Psoas muscle (tissue), 8 donors: ENCODE data around the gene SAMD11. TPM values are rescaled to one million over a fixed set of nuclear protein-coding genes. Genes with fewer than 3 reads are reported as not detected.

Source experiments
- ATAC-seq, 4 donors: fragments of 200-7000 bp; cut with Tn5 transposase; one replicate each; pipeline ENCODE4 v1.9.1; 2020; ENCODE audit warnings: moderate library complexity in 3 of 4, mild to moderate bottlenecking in 2 of 4
- DNase-seq, 2 donors: peaks; one replicate each; pipeline ENCODE4 v3.0.0-alpha.2; 2020
- H3K27ac ChIP-seq: fragments of 200-600 bp; one replicate; pipeline ENCODE4 v1.8.0; 2022
- H3K27me3 ChIP-seq, 3 donors: fragments of 200-600 bp in 1 of 3; one replicate each; pipeline versions ENCODE4 v1.6.1 to v1.8.0; 2013 to 2022; ENCODE audit warnings: low read length in 2 of 3, mild to moderate bottlenecking in 2 of 3, moderate library complexity in 1 of 3; ENCODE audit not compliant: insufficient read depth in 3 of 3
- H3K36me3 ChIP-seq, 2 donors: fragments of 200-600 bp in 1 of 2; one replicate each; pipeline versions ENCODE4 v1.6.1 to v1.8.0; 2013 to 2022; ENCODE audit warnings: low read depth in 1 of 2, mild to moderate bottlenecking in 1 of 2, moderate library complexity in 1 of 2; ENCODE audit not compliant: insufficient read depth in 1 of 2
- H3K4me1 ChIP-seq: fragments of 200-600 bp; one replicate; pipeline ENCODE4 v1.8.0; 2022
- H3K4me3 ChIP-seq: fragments of 200-600 bp; one replicate; pipeline ENCODE4 v1.8.0; 2022; ENCODE audit warnings: mild to moderate bottlenecking
- H3K9me3 ChIP-seq: fragments of 200-600 bp; one replicate; pipeline ENCODE4 v1.8.0; 2022
- WGBS, 3 donors: extraction: QIAGEN DNeasy Blood & Tissue Kit; methylation state at CpG; one replicate each; pipeline versions ENCODE4 v1.1.6 to v1.1.7; 2013; 5-methylcytosine and 5-hydroxymethylcytosine counted together
- intact Hi-C, 2 donors: fragments of 100-400 bp; cut with DNase I; formaldehyde crosslinking; loops; one replicate each; pipeline versions ENCODE4 v1.11.0 to v1.14.2; 2022
- polyA plus RNA-seq, 3 donors: library from polyadenylated mRNA; stranded (reverse); fragments of 200-250 nt; gene quantifications; one replicate each; pipeline ENCODE4 v1.2.3, GENCODE V29; 2013
- total RNA-seq, 4 donors: library from RNA; stranded (reverse); fragmentation: NEBNext Ultra II Directional in 2 of 4; extraction: Animal tissue kit (Norgen Biotek cat#: 25700) in 2 of 4; gene quantifications; one replicate each; pipeline versions ENCODE4 v1.2.1 to v1.2.4, GENCODE V29; 2021 to 2023
- TF ChIP-seq, protein P1 (sequence below): fragments of 200-600 bp; IDR thresholded peaks from one replicate; pipeline ENCODE4 v1.8.0; 2022; ENCODE audit warnings: antibody characterized with exemption
- donor health status: healthy with polysubstance abuse.
- donor health status: DM: no; HTN: no; CAD: no; lungs with moderate emphysema.
- donor health status: Bipolar disorder and iron deficiency.
- donor health status: healthy.
- donor health status: DM: yes; HTN: yes; CAD: no.
- donor health status: DM: no; HTN: no; CAD: no.
- donor health status: DM: no; HTN: no; CAD: no.
- donor health status: DM: yes; HTN: yes; CAD: no.

The SAMD11 gene
- total and polyA plus RNA-seq, 7 donors = 0.28 to 6.9 (median 1.0) TPM; not detected in 1

DNA sequence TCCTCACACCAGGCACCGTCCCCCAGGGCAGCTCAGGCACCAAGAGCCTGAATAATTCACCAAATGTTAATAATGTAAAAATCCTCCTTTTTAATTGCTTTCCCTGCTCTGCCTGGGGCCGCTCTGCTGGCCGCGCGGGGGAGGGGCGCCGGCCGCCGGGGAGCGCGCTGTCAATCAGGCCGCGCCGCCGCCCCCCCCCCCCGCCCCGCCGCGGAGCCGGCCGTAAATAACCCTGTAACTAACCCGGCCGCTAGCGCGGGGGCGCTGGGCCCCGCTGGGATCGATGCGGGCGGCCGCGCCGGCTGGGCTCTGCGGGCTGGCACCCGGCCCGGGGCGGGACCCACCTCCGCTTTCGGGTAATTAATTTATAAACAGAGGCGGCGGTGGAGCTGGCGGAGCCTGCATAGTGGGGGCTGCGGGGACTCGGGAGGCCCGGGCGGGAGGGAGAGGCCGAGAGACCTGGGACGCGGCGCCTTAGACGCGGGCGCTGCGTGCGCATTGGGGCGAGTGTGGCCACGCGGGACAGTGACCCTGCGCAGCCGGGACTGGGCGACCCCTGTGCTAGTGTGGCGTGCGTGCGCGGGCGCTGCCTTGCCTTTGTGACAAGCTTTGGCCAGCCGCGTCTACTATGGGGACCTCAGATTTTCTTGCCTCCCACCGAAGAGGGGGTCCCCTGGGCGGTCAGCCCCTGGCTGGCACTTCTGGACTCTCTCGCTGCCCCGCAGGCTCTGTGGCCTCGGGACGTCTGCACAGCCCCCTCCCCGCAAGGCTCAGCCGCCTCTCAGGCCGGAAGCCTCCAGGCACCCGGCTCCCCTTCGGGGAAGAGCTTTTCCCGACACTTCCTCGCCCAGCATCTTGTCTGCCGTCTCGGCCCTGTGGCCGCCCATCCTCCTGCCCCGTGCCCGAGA is 16.6 kb downstream of the SAMD11 start:
- ATAC-seq (peak; percentile 55 to 72 (median 64)), DNase-seq (peak; percentile 61 to 73)
- WGBS, 3 donors = 1% methylated on average over 51 to 83 of the region's 86 CpGs
- H3K4me3 ChIP-seq = peak overlapping the region; percentile 62
- H3K27me3 ChIP-seq = peaks cover 0 to 80% (median 33%) of the 10 kb centered on the region in 3 donors
- no peaks in the 10 kb centered on the region for H3K9me3 ChIP-seq
- intact Hi-C loops = no loop called here
- TF ChIP-seq, protein P1, sequence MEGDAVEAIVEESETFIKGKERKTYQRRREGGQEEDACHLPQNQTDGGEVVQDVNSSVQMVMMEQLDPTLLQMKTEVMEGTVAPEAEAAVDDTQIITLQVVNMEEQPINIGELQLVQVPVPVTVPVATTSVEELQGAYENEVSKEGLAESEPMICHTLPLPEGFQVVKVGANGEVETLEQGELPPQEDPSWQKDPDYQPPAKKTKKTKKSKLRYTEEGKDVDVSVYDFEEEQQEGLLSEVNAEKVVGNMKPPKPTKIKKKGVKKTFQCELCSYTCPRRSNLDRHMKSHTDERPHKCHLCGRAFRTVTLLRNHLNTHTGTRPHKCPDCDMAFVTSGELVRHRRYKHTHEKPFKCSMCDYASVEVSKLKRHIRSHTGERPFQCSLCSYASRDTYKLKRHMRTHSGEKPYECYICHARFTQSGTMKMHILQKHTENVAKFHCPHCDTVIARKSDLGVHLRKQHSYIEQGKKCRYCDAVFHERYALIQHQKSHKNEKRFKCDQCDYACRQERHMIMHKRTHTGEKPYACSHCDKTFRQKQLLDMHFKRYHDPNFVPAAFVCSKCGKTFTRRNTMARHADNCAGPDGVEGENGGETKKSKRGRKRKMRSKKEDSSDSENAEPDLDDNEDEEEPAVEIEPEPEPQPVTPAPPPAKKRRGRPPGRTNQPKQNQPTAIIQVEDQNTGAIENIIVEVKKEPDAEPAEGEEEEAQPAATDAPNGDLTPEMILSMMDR = no peak
- no peak overlapping the region for H3K27ac ChIP-seq
- peaks cover 24% of the 10 kb centered on the region for H3K4me1 ChIP-seq
- H3K36me3 ChIP-seq = peaks cover 0 to 10% of the 10 kb centered on the region in 2 donors

DNA sequence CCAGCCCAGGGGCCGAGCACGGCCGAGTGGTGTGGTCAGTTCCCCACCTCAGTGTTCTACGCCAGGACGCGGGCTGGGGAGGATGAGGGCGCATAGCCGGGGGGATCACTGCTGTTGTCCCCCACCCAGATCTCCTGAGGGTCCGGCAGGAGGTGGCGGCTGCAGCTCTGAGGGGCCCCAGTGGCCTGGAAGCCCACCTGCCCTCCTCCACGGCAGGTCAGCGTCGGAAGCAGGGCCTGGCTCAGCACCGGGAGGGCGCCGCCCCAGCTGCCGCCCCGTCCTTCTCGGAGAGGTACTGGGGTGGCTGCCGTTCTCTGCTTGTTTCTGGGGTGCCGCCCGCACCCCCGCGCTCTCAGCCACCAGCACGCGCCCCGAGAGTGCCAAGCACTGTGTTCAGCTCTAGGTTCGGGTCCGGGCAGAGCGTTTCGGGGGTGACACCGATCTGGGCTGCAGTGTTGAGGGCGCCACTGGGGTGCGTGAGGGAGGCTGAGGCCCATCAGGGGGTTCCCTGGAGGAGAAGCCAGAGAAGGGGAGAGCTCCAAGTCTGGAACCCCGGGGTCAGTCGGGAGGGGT is 17.4 kb downstream of the SAMD11 start:
- Histone ChIP-seq H3K27me3 (peaks cover 0 to 73% (median 31%) of the 10 kb centered on the region in 3 donors), H3K36me3 (peaks cover 0 to 15% of the 10 kb centered on the region in 2 donors), H3K27ac (no peak overlapping the region), H3K4me3 (peak overlapping the region; percentile 62), H3K4me1 (peaks cover 18% of the 10 kb centered on the region), H3K9me3 (no peaks in the 10 kb centered on the region)
- intact Hi-C loops = no loop called here
- peak in 1 of 4 donors; percentile 18 for ATAC-seq
- 5 to 12% (median 7%) methylated on average over 24 to 36 of the region's 36 CpGs for WGBS, 3 donors
- TF ChIP-seq, protein P1 = no peak
- no peak for DNase-seq

DNA sequence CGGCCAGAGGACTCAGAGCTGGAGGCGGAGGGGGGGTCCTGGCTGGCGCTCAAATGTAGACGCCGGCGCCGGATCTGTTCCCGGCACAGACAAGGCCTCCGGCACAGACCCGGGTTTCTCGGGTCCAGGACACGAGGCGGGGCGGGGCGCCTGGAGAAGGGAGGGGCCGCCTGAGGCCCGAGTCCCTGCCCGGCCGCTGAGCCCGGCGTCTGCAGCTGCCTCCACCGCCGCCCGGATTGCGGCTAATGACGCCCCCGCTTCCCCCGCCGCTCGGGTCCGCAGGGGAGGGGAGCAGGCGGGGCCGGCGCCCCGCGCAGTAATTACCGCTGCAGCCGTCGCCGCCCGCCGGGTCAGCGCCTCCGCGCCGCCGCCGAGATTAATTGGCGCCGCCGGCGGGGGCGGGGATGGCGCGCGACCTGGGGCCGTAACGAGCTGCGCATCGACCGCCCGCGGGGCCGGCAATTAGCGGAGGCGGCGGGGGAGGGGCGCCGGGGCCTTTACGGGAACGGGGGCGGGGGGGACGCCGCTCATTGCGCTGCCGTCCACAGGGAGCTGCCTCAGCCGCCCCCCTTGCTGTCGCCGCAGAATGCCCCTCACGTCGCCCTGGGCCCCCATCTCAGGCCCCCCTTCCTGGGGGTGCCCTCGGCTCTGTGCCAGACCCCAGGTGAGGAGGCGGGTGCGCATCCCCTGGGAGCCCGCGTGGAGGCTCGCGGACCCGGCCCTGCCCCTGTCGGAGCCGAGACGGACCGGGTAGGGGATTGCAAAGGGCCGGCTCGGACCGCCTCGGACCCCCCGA is 18.1 kb downstream of the SAMD11 start:
- TF ChIP-seq, protein P1 = no peak
- H3K4me3 ChIP-seq = peak overlapping the region; percentile 62
- peaks cover 0 to 22% of the 10 kb centered on the region in 2 donors for H3K36me3 ChIP-seq
- H3K9me3 ChIP-seq = no peaks in the 10 kb centered on the region
- intact Hi-C loops = no loop called here
- WGBS, 3 donors = 0 to 1% (median 1%) methylated on average over 50 to 98 of the region's 98 CpGs
- H3K27ac ChIP-seq = no peak overlapping the region
- peaks cover 0 to 66% (median 28%) of the 10 kb centered on the region in 3 donors for H3K27me3 ChIP-seq
- ATAC-seq (peak; percentile 5 to 33 (median 10)), DNase-seq (peak in 1 of 2 donors; percentile 79)
- H3K4me1 ChIP-seq = peaks cover 18% of the 10 kb centered on the region

DNA sequence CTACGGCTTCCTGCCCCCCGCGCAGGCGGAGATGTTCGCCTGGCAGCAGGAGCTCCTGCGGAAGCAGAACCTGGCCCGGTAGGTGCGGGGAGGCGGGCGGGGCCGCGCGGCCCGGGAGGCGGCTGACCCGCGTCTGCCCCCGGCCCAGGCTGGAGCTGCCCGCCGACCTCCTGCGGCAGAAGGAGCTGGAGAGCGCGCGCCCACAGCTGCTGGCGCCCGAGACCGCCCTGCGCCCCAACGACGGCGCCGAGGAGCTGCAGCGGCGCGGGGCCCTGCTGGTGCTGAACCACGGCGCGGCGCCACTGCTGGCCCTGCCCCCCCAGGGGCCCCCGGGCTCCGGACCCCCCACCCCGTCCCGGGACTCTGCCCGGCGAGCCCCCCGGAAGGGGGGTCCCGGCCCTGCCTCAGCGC is 18.7 kb downstream of the SAMD11 start:
- Histone ChIP-seq H3K4me1 (peaks cover 18% of the 10 kb centered on the region), H3K4me3 (peak overlapping the region; percentile 62), H3K27ac (no peak overlapping the region), H3K9me3 (no peaks in the 10 kb centered on the region), H3K36me3 (peaks cover 0 to 28% of the 10 kb centered on the region in 2 donors), H3K27me3 (peaks cover 0 to 60% (median 28%) of the 10 kb centered on the region in 3 donors)
- TF ChIP-seq, protein P1 = no peak
- DNase-seq (no peak), ATAC-seq (no peak)
- WGBS, 3 donors = 2 to 4% (median 2%) methylated on average over 18 to 48 of the region's 48 CpGs
- intact Hi-C loops = no loop called here
